ENCODE data around the gene FER. TPM values are rescaled to one million over a fixed set of nuclear protein-coding genes. Genes with fewer than 3 reads are reported as not detected.
A peak's percentile ranks its signal among the peaks of the same experiment; 100 is the strongest.

The FER gene
- total and polyA plus RNA-seq, 2 of the 8 experiments (the other 6 are each of a cell fraction or from before 2014, with no cell fraction given): 1.3 to 15.8 TPM

GRCh38 chr5:109224276-109224882 lies 476.7 kb downstream of the FER start:
- no peak overlapping the region for H3K27ac ChIP-seq (ENCODE audit: low read depth, low read length)
- H3K23ac ChIP-seq (ENCODE audit: insufficient read length): no peak overlapping the region
- H2BK15ac ChIP-seq (ENCODE audit: low read length): no peak overlapping the region
- no peaks in the 10 kb centered on the region for H3K36me3 ChIP-seq (ENCODE audit: control insufficient read depth in 2 of 4, insufficient read depth in 4 of 4, low read length in 3 of 4)
- no peaks in the 10 kb centered on the region for H3K27me3 ChIP-seq (replicated peaks in 1 of 4; ENCODE audit: control insufficient read depth in 3 of 4, extremely low read depth in 1 of 4, insufficient read depth in 3 of 4, low read length in 3 of 4)
- H4K5ac ChIP-seq (ENCODE audit: insufficient read length, low read depth, low read length): no peak overlapping the region
- no peak overlapping the region for H2AK5ac ChIP-seq (ENCODE audit: low read depth, low read length)
- 88% methylated on average over 4 of the region's 4 CpGs; no CpG with 5 or more reads in 1 of the 2 experiments for WGBS, 2 experiments (ENCODE audit: extremely low coverage in 1 of 2, insufficient coverage in 1 of 2, insufficient read length in 1 of 2, insufficient replicate concordance in 2 of 2, low coverage in 1 of 2, low lambda C conversion rate in 2 of 2, missing lambda C conversion rate in 1 of 2)
- no peak overlapping the region for H2BK20ac ChIP-seq (ENCODE audit: low read length)
- CTCF ChIA-PET (ENCODE audit: partially characterized antibody): interaction anchor here (0.8 kb wide), 1 partner anchor 125 kb away, joined by 3 read pairs; no protein-coding TSS in a partner anchor
- no peak overlapping the region for H2AFZ ChIP-seq (ENCODE audit: low read length)
- H2BK120ac ChIP-seq (replicated peaks; ENCODE audit: low read depth, low read length): no peak overlapping the region
- H4K91ac ChIP-seq (replicated peaks; ENCODE audit: insufficient read length, low read length): no peak overlapping the region
- H2BK5ac ChIP-seq (ENCODE audit: low read depth, low read length): no peak overlapping the region
- H3K9ac ChIP-seq (replicated peaks in 1 of 4; ENCODE audit: extremely low read depth in 1 of 4, low read depth in 3 of 4, low read length in 3 of 4): no peak overlapping the region
- H4K8ac ChIP-seq (ENCODE audit: extremely low read depth, insufficient read depth, low read length): peak overlapping the region; percentile 75; the same call in 1 of the 2 replicates
- H3K14ac ChIP-seq (ENCODE audit: insufficient read length): no peak overlapping the region
- H3K23me2 ChIP-seq (ENCODE audit: low read depth, low read length): no peaks in the 10 kb centered on the region
- FAIRE-seq: no peak
- no peak overlapping the region for H3K4me2 ChIP-seq (ENCODE audit: insufficient read depth in 1 of 2, low read depth in 2 of 2, low read length in 2 of 2)
- TF ChIP-seq BACH1 (IDR thresholded peaks at IDR 0.05; ENCODE audit: low read length) (no peak), HDAC2 (IDR thresholded peaks at IDR 0.05; ENCODE audit: borderline replicate concordance in 1 of 2, low read depth in 2 of 2, low read length in 2 of 2) (no peak), SUZ12 (IDR thresholded peaks at IDR 0.05; ENCODE audit: low read length) (no peak)
- H3K9me3 ChIP-seq (ENCODE audit: insufficient read depth in 2 of 2, low read depth in 1 of 2, low read length in 1 of 2): peaks cover 4 to 6% of the 10 kb centered on the region in 2 experiments; a peak in 2 of 4 replicates
- POLR2A ChIA-PET (ENCODE audit: partially characterized antibody): no interaction called here
- H2BK12ac ChIP-seq (ENCODE audit: low read depth, low read length): no peak overlapping the region
- H4K20me1 ChIP-seq (replicated peaks in 1 of 2; ENCODE audit: control insufficient read depth in 1 of 2, insufficient read depth in 2 of 2, low read length in 2 of 2): no peaks in the 10 kb centered on the region
- no peak for DNase-seq (ENCODE audit: low read depth in 1 of 2, low spot score in 2 of 2)
- no peaks in the 10 kb centered on the region for H3K4me1 ChIP-seq (replicated peaks in 1 of 4; ENCODE audit: control insufficient read depth in 3 of 4, insufficient read depth in 4 of 4, low read length in 3 of 4)
- H3K79me2 ChIP-seq (ENCODE audit: control insufficient read depth in 1 of 2, insufficient read depth in 2 of 2, low read length in 2 of 2): no peaks in the 10 kb centered on the region
- no peak overlapping the region for H3K4ac ChIP-seq (replicated peaks; ENCODE audit: insufficient read length, low read depth, low read length)
- no peak overlapping the region for H3K56ac ChIP-seq (replicated peaks; ENCODE audit: insufficient read length, low read depth, low read length)
- H3K4me3 ChIP-seq (ENCODE audit: extremely low read depth in 1 of 4, insufficient read depth in 2 of 4, low read depth in 3 of 4, low read length in 4 of 4): no peak overlapping the region
- no peak overlapping the region for H3K18ac ChIP-seq (ENCODE audit: extremely low read depth, low read length)
- no peaks in the 10 kb centered on the region for H3K79me1 ChIP-seq (ENCODE audit: low read depth, low read length)
